ENCODE measurements around the gene GRAMD1A. TPM values are rescaled to one million over a fixed set of nuclear protein-coding genes. Genes with fewer than 3 reads are reported as not detected.
"Not testable (repeated sequence)": the region's sequence is repeated elsewhere in the genome, so short reads cannot be mapped to it uniquely, and the experiment has no call there.

GRAMD1A gene
- total RNA-seq, 2 experiments from 2014 or later = 109 to 127 TPM

DNA sequence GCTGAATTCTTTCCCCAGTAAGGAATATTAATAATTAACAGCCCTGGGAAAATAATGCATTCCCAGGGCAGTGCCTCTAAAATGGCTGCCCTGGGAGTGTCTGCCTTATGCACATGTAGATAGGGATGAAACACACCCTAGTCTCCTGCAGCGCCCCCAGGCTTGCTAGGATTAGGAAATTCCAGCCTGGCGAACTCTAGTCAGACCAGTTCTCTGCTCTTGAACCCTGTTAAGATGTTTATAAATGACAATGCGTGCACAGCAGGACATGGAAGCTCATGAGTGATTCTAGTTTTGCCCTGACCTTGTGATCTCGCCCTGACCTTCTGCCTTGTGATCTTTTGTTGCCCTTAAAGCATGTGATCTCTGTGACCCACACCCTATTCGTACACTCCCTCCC lies 34.6 kb upstream of the GRAMD1A start:
- Mint-ChIP-seq H3K36me3 (peaks cover 30% of the 10 kb centered on the region), H3K9me3 (ENCODE audit: low read depth) (peaks cover 30% of the 10 kb centered on the region), H3K4me1 (peaks cover 22% of the 10 kb centered on the region)
- not testable (repeated sequence) for H3K27me3 Mint-ChIP-seq, ATAC-seq, H3K4me3 Mint-ChIP-seq, H3K27ac Mint-ChIP-seq, DNase-seq
- CTCF ChIA-PET = interaction anchor here (4.4 kb wide), 1 partner anchor 48 kb away, joined by 21 read pairs; no protein-coding TSS in a partner anchor

DNA sequence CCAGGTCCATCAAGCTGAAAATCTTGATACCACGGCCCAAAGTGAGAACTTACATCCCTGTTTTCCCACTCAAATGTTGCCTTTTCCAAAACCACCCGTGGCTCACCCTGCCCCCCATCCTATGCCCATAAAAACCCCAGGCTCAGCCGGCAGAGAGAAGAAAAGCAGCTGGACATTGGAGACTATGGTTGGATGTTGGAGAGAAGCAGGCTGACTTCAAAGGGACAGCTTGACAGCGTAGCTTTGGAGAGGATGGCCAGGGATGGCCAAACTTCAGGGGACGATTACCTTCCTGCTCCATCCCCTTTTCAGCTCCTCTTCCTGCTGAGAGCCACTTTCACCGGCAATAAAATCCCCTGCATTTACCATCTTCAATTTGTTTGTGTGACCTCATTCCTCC lies 32.6 kb upstream of the GRAMD1A start:
- CTCF ChIA-PET = interaction anchor here (0.9 to 2.6 kb wide), 3 partner anchors 34 to 77 kb away, joined by 3 to 14 read pairs (median 3); no protein-coding TSS in a partner anchor
- Mint-ChIP-seq H3K9me3 (ENCODE audit: low read depth) (peaks cover 16% of the 10 kb centered on the region), H3K36me3 (peaks cover 9% of the 10 kb centered on the region), H3K4me3 (no peak overlapping the region), H3K4me1 (peaks cover 8% of the 10 kb centered on the region), H3K27ac (no peak overlapping the region), H3K27me3 (no peaks in the 10 kb centered on the region)
- ATAC-seq (no peak), DNase-seq (no peak)

DNA sequence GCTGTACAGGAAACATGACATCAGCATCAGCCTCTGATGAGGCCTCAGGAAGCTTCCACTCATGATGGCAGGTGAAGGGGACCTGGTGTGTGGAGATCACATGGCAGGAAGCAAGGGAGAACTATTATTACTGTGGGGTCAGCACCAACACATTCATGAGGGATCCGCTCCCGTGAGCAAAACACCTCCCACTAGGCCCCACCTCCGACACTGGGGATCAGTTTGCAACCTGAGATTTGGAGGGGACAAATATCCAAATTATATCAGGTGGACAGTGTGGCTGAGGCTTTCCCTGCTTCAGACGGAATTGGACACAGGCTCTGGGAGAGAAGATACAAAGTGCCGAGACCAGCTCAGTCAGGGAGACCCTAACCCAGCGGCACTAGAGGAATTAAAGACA lies 30.4 kb upstream of the GRAMD1A start:
- CTCF ChIA-PET = interaction anchor here (0.7 to 7.1 kb wide), 2 partner anchors 20 to 44 kb away, joined by 3 to 97 read pairs; no protein-coding TSS in a partner anchor
- no peaks in the 10 kb centered on the region for H3K27me3 Mint-ChIP-seq
- H3K27ac Mint-ChIP-seq = no peak overlapping the region
- H3K4me1 Mint-ChIP-seq = peaks cover 15% of the 10 kb centered on the region
- H3K36me3 Mint-ChIP-seq = peaks cover 1% of the 10 kb centered on the region
- DNase-seq = no peak
- no peak overlapping the region for H3K4me3 Mint-ChIP-seq
- peaks cover 12% of the 10 kb centered on the region for H3K9me3 Mint-ChIP-seq (ENCODE audit: low read depth)
- no peak for ATAC-seq

DNA sequence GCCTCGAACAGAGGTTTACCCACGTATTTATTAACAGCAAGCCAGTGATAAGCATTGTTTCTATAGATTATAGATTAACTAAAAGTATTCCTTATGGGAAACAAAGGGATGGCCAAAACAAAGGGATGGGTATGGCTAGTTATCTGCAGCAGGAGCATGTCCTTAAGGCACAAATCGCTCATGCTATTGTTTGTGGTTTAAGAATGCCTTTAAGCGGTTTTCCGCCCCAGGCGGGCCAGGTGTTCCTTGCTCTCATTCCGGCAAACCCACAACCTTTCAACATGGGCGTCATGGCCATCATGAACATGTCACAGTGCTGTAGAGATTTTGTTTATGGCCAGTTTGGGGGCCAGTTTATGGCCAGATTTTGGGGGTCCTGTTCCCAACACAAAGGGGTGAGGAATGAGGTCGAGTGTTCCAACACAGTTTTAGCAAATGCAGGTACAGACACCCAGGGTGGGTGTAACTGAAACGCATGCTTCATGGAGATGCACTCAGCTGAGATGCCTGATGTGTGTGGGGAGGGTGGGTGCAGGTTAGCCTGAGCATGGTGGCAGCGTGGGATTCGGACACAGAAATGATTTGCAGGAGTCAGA lies 29.8 kb upstream of the GRAMD1A start:
- not testable (repeated sequence) for DNase-seq, H3K27ac Mint-ChIP-seq, H3K27me3 Mint-ChIP-seq, H3K4me3 Mint-ChIP-seq, ATAC-seq, H3K36me3 Mint-ChIP-seq
- Mint-ChIP-seq H3K9me3 (ENCODE audit: low read depth) (peaks cover 12% of the 10 kb centered on the region), H3K4me1 (peaks cover 19% of the 10 kb centered on the region)
- CTCF ChIA-PET = interaction anchor here (7.1 kb wide), 1 partner anchor 44 kb away, joined by 97 read pairs; no protein-coding TSS in a partner anchor

DNA sequence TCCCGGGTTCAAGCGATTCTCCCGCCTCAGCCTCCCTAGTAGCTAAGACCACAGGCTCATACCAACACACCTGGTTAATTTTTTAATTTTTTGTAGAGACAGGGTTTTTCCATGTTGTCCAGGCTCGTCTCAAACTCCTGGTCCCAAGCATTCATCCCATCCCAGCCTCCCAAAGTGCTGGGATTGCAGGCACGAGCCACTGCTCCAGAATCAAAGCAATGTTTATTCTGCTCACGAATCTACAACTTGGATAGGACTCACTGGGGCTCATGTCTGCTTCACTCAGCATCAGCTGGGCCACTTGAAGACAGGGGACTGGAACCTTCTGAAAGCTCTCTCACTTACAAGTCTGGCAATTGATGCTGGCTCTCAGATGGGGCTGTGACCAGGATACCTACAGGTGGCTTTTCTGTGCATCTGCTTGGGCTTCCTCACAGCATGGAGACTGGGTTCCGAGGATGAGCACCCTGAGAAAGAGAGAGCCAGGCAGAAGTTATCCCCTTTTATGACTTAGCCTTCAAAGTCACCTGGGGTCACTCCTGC lies 27.9 kb upstream of the GRAMD1A start:
- no peaks in the 10 kb centered on the region for H3K27me3 Mint-ChIP-seq
- no peak overlapping the region for H3K27ac Mint-ChIP-seq
- no peak for DNase-seq
- H3K4me3 Mint-ChIP-seq = no peak overlapping the region
- CTCF ChIA-PET = interaction anchor here (0.6 to 7.1 kb wide), 18 partner anchors 8 to 239 kb away, joined by 3 to 97 read pairs (median 5); partner anchors contain the start of gene GRAMD1A
- peaks cover 23% of the 10 kb centered on the region for H3K4me1 Mint-ChIP-seq
- peaks cover 4% of the 10 kb centered on the region for H3K36me3 Mint-ChIP-seq
- no peak for ATAC-seq
- H3K9me3 Mint-ChIP-seq (ENCODE audit: low read depth) = peaks cover 19% of the 10 kb centered on the region

DNA sequence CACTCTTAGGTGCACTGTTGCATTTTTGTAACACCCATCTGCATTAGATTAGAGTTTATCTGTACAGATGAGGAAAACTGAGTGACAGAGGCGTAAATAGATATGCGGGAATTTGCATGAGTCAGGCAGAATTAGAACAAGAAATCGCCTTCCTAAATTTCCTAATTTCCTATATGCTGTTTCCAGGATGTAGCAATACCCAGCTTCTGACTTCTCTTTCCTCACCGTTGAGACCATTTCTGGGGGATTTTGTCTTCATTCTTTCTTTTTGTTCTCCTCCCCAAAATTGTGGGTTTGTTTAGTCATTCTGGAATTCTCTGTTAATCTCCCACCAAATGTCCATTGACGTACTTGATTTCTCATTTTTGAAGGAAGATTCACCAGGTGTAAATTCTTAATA lies 25.5 kb upstream of the GRAMD1A start:
- H3K4me3 Mint-ChIP-seq = no peak overlapping the region
- ATAC-seq = no peak
- peaks cover 5% of the 10 kb centered on the region for H3K27me3 Mint-ChIP-seq
- no peak for DNase-seq
- no peak overlapping the region for H3K27ac Mint-ChIP-seq
- CTCF ChIA-PET = interaction anchor here (0.9 to 7.1 kb wide), 6 partner anchors 21 to 69 kb away, joined by 3 to 97 read pairs (median 3); no protein-coding TSS in a partner anchor
- H3K36me3 Mint-ChIP-seq = peaks cover 2% of the 10 kb centered on the region
- peaks cover 23% of the 10 kb centered on the region for H3K4me1 Mint-ChIP-seq
- H3K9me3 Mint-ChIP-seq (ENCODE audit: low read depth) = peaks cover 7% of the 10 kb centered on the region

DNA sequence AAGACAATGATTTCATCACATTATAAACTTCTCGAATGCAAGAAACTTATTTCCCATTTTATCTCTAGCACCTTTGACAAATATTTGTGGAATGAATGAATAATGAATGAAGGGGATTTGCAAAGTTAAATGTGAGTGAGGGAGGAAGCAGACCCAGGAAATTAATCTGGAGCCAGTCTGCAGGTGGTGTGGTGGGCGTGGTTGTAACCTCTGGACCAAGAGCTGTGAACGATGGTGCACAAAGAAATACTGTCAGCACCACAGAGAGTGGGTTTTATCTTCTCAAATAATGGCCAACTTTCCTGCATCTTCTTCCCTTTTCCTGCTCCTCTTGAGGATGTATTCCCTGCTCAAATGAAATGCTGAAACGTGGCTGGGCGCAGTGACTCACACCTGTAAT lies 25.1 kb upstream of the GRAMD1A start:
- CTCF ChIA-PET = interaction anchor here (0.9 to 7.1 kb wide), 6 partner anchors 14 to 69 kb away, joined by 3 to 97 read pairs (median 3); no protein-coding TSS in a partner anchor
- Mint-ChIP-seq H3K36me3 (peaks cover 2% of the 10 kb centered on the region), H3K27ac (no peak overlapping the region), H3K27me3 (peaks cover 5% of the 10 kb centered on the region), H3K4me1 (peaks cover 23% of the 10 kb centered on the region), H3K4me3 (no peak overlapping the region), H3K9me3 (ENCODE audit: low read depth) (peaks cover 7% of the 10 kb centered on the region)
- no peak for DNase-seq
- ATAC-seq = no peak

DNA sequence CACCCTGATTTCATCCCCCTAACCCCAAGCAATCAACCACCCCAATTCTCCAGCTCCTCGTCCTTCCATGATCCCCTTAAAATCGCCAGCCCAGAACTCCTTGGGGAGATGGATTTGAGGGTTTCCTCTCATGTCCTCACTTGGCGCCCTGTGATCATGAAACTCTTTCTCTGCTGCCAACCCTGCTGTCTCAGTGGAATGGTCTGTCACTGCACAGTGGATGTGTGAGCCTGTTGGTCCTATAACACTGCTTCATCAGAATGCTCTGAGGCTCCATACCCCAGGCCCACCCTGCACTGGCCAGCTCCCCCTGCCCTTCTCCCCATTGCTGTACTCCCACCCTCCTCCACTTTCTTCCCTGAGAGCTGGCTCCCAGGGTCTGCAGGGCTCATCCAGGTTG lies 23.5 kb upstream of the GRAMD1A start:
- Mint-ChIP-seq H3K9me3 (ENCODE audit: low read depth) (peaks cover 7% of the 10 kb centered on the region), H3K27ac (no peak overlapping the region), H3K36me3 (peaks cover 2% of the 10 kb centered on the region), H3K4me1 (peaks cover 23% of the 10 kb centered on the region), H3K4me3 (no peak overlapping the region), H3K27me3 (peaks cover 5% of the 10 kb centered on the region)
- no peak for DNase-seq
- CTCF ChIA-PET = interaction anchor here (0.6 to 4.0 kb wide), 3 partner anchors 15 to 36 kb away, joined by 3 to 12 read pairs (median 3); no protein-coding TSS in a partner anchor
- no peak for ATAC-seq

DNA sequence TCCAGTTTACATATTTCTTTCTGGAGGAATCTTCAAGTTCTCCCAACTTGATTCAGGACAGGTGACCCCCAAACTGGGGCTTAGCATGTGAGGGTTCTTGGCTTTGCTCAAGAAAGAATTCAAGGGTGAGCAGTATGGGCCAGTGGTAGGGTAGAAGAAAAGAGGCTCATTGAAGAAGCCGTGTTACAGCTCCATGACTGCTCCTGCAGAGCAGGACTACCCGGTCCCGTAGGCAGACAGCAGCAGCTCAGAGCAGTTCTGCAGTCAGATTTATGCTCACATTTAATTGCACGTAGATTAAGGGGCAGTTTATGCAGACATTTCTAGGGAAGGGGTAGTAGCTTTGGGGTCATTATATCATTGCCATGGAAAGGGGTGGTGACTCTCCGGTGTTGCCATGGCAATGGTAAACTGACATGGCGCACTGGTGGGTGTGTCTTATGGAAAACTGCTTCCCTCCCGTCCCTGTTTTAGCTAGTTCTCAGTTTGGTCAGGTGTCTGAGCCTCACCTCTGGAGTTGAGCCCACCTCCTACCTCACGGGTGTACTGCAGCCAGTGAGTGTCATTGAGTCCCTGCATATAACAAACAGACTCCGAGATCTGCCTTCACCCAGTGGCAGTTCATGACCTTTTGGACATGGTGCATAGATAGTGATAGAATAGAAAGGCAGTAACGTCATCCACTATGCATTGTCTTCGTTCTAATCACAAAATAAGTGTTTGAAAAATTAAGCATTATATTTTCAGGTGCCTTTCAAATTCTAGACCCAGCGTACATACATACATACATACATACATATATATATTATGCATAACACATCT lies 20.1 kb upstream of the GRAMD1A start:
- CTCF ChIA-PET = interaction anchor here (4.0 kb wide), 1 partner anchor 33 kb away, joined by 12 read pairs; no protein-coding TSS in a partner anchor
- Mint-ChIP-seq H3K4me3 (no peak overlapping the region), H3K27me3 (peaks cover 8% of the 10 kb centered on the region), H3K4me1 (peaks cover 5% of the 10 kb centered on the region), H3K27ac (no peak overlapping the region), H3K36me3 (peaks cover 2% of the 10 kb centered on the region), H3K9me3 (ENCODE audit: low read depth) (peaks cover 9% of the 10 kb centered on the region)
- DNase-seq (no peak), ATAC-seq (no peak)

DNA sequence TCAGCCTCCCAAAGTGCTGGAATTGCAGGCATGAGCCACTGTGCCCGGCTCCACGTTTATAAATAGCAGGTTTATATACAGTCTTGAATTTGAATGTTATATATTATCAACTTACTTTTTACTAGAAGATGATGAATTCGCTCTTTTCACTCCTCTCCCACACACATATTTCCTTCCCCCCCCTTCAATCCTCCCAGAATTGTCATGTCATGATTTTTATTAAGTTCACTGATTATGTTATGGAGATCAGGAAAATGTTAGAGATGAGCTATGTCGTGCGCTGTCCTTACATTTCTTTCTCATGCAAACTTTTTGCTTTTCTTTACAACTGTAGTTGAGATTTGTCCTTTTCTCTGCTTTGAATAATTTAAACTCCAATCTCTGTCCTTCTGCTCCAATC lies 17.8 kb upstream of the GRAMD1A start:
- ATAC-seq (no peak), DNase-seq (no peak)
- H3K4me3 Mint-ChIP-seq = no peak overlapping the region
- H3K27me3 Mint-ChIP-seq = peaks cover 8% of the 10 kb centered on the region
- CTCF ChIA-PET = interaction anchor here (1.7 kb wide), 1 partner anchor 9 kb away, joined by 5 read pairs; no protein-coding TSS in a partner anchor
- peaks cover 2% of the 10 kb centered on the region for H3K9me3 Mint-ChIP-seq (ENCODE audit: low read depth)
- H3K27ac Mint-ChIP-seq = no peak overlapping the region
- peaks cover 2% of the 10 kb centered on the region for H3K36me3 Mint-ChIP-seq
- peaks cover 13% of the 10 kb centered on the region for H3K4me1 Mint-ChIP-seq

DNA sequence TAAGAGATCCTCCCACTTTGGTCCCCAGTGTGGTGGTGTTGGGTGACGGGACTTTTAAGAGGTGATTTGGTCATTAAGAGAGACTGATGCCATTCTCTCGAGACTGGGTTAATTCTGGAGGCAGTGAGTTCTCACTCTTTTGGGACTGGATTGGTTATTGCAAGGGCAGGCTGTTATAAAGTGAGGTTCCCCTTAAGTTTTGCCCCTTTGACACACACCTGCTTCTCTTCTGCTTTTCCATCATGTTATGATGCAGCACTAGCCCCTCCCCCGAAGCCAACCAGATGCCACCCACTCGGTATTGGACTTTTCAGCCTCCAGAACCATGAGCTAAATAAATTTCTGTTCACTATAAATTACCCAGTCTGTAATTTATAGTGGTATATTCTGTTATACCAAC lies 16.3 kb upstream of the GRAMD1A start:
- H3K36me3 Mint-ChIP-seq = peaks cover 2% of the 10 kb centered on the region
- H3K9me3 Mint-ChIP-seq (ENCODE audit: low read depth) = peaks cover 2% of the 10 kb centered on the region
- H3K27ac Mint-ChIP-seq = no peak overlapping the region
- H3K4me3 Mint-ChIP-seq = no peak overlapping the region
- CTCF ChIA-PET = interaction anchor here (0.8 to 2.3 kb wide), 4 partner anchors 11 to 31 kb away, joined by 3 to 9 read pairs (median 4); partner anchors contain the start of gene ZNF792
- ATAC-seq (no peak), DNase-seq (no peak)
- H3K27me3 Mint-ChIP-seq = peaks cover 6% of the 10 kb centered on the region
- peaks cover 17% of the 10 kb centered on the region for H3K4me1 Mint-ChIP-seq

DNA sequence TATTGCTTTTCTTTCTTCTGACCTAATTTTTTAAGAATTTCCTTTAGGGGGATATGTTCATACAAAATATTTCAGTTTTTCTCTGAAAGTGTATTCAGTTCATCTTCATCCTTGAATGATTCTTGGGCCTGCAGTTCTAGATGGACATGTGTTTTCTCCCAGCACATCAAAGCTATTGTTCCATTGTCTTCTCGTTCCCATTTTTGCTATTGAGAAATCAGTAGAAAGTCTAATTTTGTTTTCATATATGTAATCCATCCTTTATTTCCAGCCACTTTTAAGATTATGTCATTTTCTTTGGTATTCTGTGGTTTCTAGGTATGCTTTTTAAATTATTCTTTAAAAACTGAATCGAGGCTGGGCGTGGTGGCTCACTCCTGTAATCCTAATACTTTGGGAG lies 15.8 kb upstream of the GRAMD1A start:
- H3K9me3 Mint-ChIP-seq (ENCODE audit: low read depth) = peaks cover 2% of the 10 kb centered on the region
- peaks cover 2% of the 10 kb centered on the region for H3K36me3 Mint-ChIP-seq
- no peak for ATAC-seq
- peaks cover 20% of the 10 kb centered on the region for H3K4me1 Mint-ChIP-seq
- H3K27ac Mint-ChIP-seq = no peak overlapping the region
- no peak for DNase-seq
- no peak overlapping the region for H3K4me3 Mint-ChIP-seq
- H3K27me3 Mint-ChIP-seq = peaks cover 3% of the 10 kb centered on the region
- CTCF ChIA-PET = interaction anchor here (0.8 to 2.3 kb wide), 5 partner anchors 11 to 60 kb away, joined by 3 to 9 read pairs (median 4); partner anchors contain the start of gene ZNF792

All from activated CD8-positive, alpha-beta memory T cell treated with anti-CD3 and anti-CD28 coated beads, Interleukin-2, amount 10 ng/mL, durations not matched to agents 7 days and 5 days (primary cell).